Endothelial cell of umbilical vein (primary cell): ENCODE results near the gene PTCH1. TPM values are rescaled to one million over a fixed set of nuclear protein-coding genes. Genes with fewer than 3 reads are reported as not detected.

ENCODE experiments used
- BruUV-seq: library from RNA; stranded (reverse); fragments of 400-500 nt; replicated peaks from 2 replicates; lab custom pipeline; 2021; lab: Mats Ljungman, UMichigan
- CTCF ChIA-PET: fragments of 300-600, 350-600 bp; sonication (Branson Sonifier 250); formaldehyde crosslinking; loops from one replicate; lab custom pipeline; 2021; ENCODE audit warnings: antibody characterized with exemption, inconsistent platforms; lab: Charles Lee
- POLR2A ChIA-PET: fragments of 300-600, 350-600 bp; sonication (Branson Sonifier 250); formaldehyde crosslinking; loops from one replicate; lab custom pipeline; 2021; ENCODE audit warnings: antibody characterized with exemption, inconsistent platforms; lab: Charles Lee
- DNase-seq: peaks from one replicate; pipeline ENCODE4 v3.0.0-alpha.2; 2011; ENCODE audit warnings: low read depth, low spot score
- FAIRE-seq: peaks from 2 replicates; lab custom pipeline; 2011; peaks lifted over from hg19 to GRCh38; lab: Jason Lieb, UNC
- H2AFZ ChIP-seq: 2 replicates; pipeline ENCODE4 v1.6.0; 2012; ENCODE audit warnings: low read depth, low read length, control low read depth, inconsistent platforms
- H3K27ac ChIP-seq: 2 replicates; pipeline ENCODE4 v1.5.1; 2011; ENCODE audit warnings: low read depth, mild to moderate bottlenecking, control low read depth, low read length, moderate library complexity; ENCODE audit not compliant: insufficient read depth
- H3K27me3 ChIP-seq, 2 experiments: 2 replicates each; pipeline versions ENCODE4 v1.6.0 to v1.6.1; 2011; ENCODE audit warnings: low read length in 2 of 2, mixed read lengths in 1 of 2; ENCODE audit not compliant: control insufficient read depth in 2 of 2, insufficient read depth in 2 of 2
- H3K36me3 ChIP-seq, 2 experiments: 2 replicates in 1 of 2; 3 replicates in 1 of 2; pipeline ENCODE4 v1.5.1; 2011; ENCODE audit warnings: low read length in 2 of 2, mild to moderate bottlenecking in 1 of 2, moderate library complexity in 1 of 2; ENCODE audit not compliant: control insufficient read depth in 2 of 2, insufficient read depth in 2 of 2; ENCODE audit errors: extremely low read depth in 1 of 2
- H3K4me1 ChIP-seq: 3 replicates; pipeline ENCODE4 v1.5.1; 2011; ENCODE audit warnings: mild to moderate bottlenecking, low read length; ENCODE audit not compliant: control insufficient read depth, insufficient read depth; ENCODE audit errors: extremely low read depth
- H3K4me2 ChIP-seq: 2 replicates; pipeline ENCODE4 v1.6.1; 2011; ENCODE audit warnings: low read length, control low read depth, mixed read lengths; ENCODE audit not compliant: insufficient read depth
- H3K4me3 ChIP-seq, 3 experiments: fragments of 200-600 bp in 1 of 3; sonication (generic), shearing (Covaris generic) in 1 of 3; replicated peaks in 1 of 3; 2 replicates each; pipeline ENCODE4 v1.5.1; 2011 to 2016; ENCODE audit warnings: control low read depth in 3 of 3, low read length in 3 of 3, mild to moderate bottlenecking in 2 of 3, inconsistent platforms in 1 of 3, low read depth in 1 of 3, moderate library complexity in 1 of 3; ENCODE audit not compliant: insufficient read depth in 1 of 3
- H3K79me2 ChIP-seq: 2 replicates; pipeline ENCODE4 v1.6.0; 2012; ENCODE audit warnings: low read length, inconsistent platforms; ENCODE audit not compliant: control insufficient read depth, insufficient read depth
- H3K9ac ChIP-seq: replicated peaks from 2 replicates; pipeline ENCODE3; 2011; ENCODE audit warnings: low read length, control low read depth; ENCODE audit not compliant: insufficient read depth; ENCODE audit errors: extremely low read depth
- H3K9me1 ChIP-seq: replicated peaks from 3 replicates; pipeline ENCODE4 v1.6.0; 2011; ENCODE audit warnings: mild to moderate bottlenecking, low read length; ENCODE audit not compliant: control insufficient read depth, insufficient read depth; ENCODE audit errors: extremely low read depth
- H3K9me3 ChIP-seq: replicated peaks from 2 replicates; pipeline ENCODE4 v1.5.1; 2012; ENCODE audit warnings: low read length, inconsistent platforms; ENCODE audit not compliant: control insufficient read depth, insufficient read depth
- H4K20me1 ChIP-seq: replicated peaks from 2 replicates; pipeline ENCODE3; 2011; ENCODE audit warnings: mild to moderate bottlenecking, low read length; ENCODE audit not compliant: control insufficient read depth, insufficient read depth; ENCODE audit errors: extremely low read depth
- EZH2 ChIP-seq: IDR thresholded peaks from 2 replicates; pipeline ENCODE4 v1.6.1; 2012; ENCODE audit warnings: borderline replicate concordance, low read depth, mild to moderate bottlenecking, moderate library complexity, low read length, inconsistent platforms; ENCODE audit not compliant: severe bottlenecking
- FOS ChIP-seq: IDR thresholded peaks from 2 replicates; pipeline ENCODE4 v1.6.1; 2011; ENCODE audit warnings: mild to moderate bottlenecking, low read length, moderate library complexity, borderline replicate concordance; ENCODE audit not compliant: insufficient read depth
- GATA2 ChIP-seq: IDR thresholded peaks from 2 replicates; pipeline ENCODE4 v1.7.0; 2011; ENCODE audit warnings: low read depth, mild to moderate bottlenecking, moderate library complexity, mixed read lengths, low read length; ENCODE audit not compliant: insufficient read length, insufficient read depth
- JUN ChIP-seq: IDR thresholded peaks from 2 replicates; pipeline ENCODE4 v1.6.1; 2011; ENCODE audit warnings: borderline replicate concordance, low read depth; ENCODE audit not compliant: insufficient read length, insufficient read depth
- MAX ChIP-seq: IDR thresholded peaks from 2 replicates; pipeline ENCODE4 v1.6.1; 2011; ENCODE audit not compliant: insufficient read depth, insufficient read length
- MYC ChIP-seq: IDR thresholded peaks from one replicate; pipeline ENCODE4 v1.6.1; 2011; ENCODE audit warnings: mild to moderate bottlenecking, low read depth, low read length
- POLR2A ChIP-seq: IDR thresholded peaks from 2 replicates; pipeline ENCODE4 v1.6.1; 2012; ENCODE audit warnings: low read depth, mild to moderate bottlenecking, control low read depth, low read length
- POLR2AphosphoS5 ChIP-seq: IDR thresholded peaks from 2 replicates; pipeline ENCODE4 v1.6.1; 2012; ENCODE audit warnings: low read depth, mild to moderate bottlenecking, control low read depth, low read length, moderate library complexity; ENCODE audit not compliant: insufficient read depth
- dilution Hi-C: fragments of 300-500 bp; cut with MboI; formaldehyde crosslinking; loops from one replicate; pipeline ENCODE4 v1.15.0; 2019; ENCODE audit warnings: low sequenced_read_pairs; ENCODE audit not compliant: extremely low pct_ligation_motif_present
- intact Hi-C: fragments of 100-400 bp; cut with micrococcal nuclease; formaldehyde crosslinking; loops from one replicate; pipeline ENCODE4 v1.10.0; 2022
- polyA plus RNA-seq, 4 experiments: library from polyadenylated mRNA; depleted of rRNA in 3 of 4; stranded (reverse) in 3 of 4; unstranded in 1 of 4; fragments of >200 nt; gene quantifications; 2 replicates each; pipeline versions ENCODE4 v1.2.1 to v1.2.3, GENCODE V29; 2011 to 2012; ENCODE audit warnings: missing spikeins in 1 of 4
- total RNA-seq: library from RNA; stranded (reverse); gene quantifications from 2 replicates; pipeline ENCODE4 v1.2.3, GENCODE V29; 2021
- TF ChIP-seq, protein P1 (sequence below), 2 donors: IDR thresholded peaks; 1 replicate in 1 of 2; 2 replicates in 1 of 2; pipeline ENCODE4 v1.5.1; 2011; ENCODE audit warnings: low read length in 2 of 2, mild to moderate bottlenecking in 2 of 2, moderate library complexity in 2 of 2, control low read depth in 1 of 2, inconsistent platforms in 1 of 2, low read depth in 1 of 2; ENCODE audit not compliant: insufficient read depth in 1 of 2; ENCODE audit errors: extremely low read depth in 1 of 2

PTCH1 gene
- total and polyA plus RNA-seq, 2 donors (not counting 3 experiments of a cell fraction or from before 2014, with no cell fraction given): 3.9 to 12.1 TPM

GRCh38 chr9:95482621-95483020 is 34.1 kb downstream of the PTCH1 start:
- H3K4me3 ChIP-seq: no peak overlapping the region
- no peaks in the 10 kb centered on the region for H4K20me1 ChIP-seq
- DNase-seq (no peak), FAIRE-seq (no peak)
- peaks cover 0 to 8% of the 10 kb centered on the region in 2 experiments for H3K36me3 ChIP-seq
- no peak overlapping the region for H3K9ac ChIP-seq
- CTCF ChIA-PET: no interaction called here
- intact Hi-C loops: no loop called here
- H3K4me1 ChIP-seq: no peaks in the 10 kb centered on the region
- H2AFZ ChIP-seq: no peak overlapping the region
- POLR2A ChIA-PET: no interaction called here
- no peaks in the 10 kb centered on the region for H3K9me3 ChIP-seq
- no peaks in the 10 kb centered on the region for H3K9me1 ChIP-seq
- dilution Hi-C loops: no loop called here
- no peaks in the 10 kb centered on the region for H3K27me3 ChIP-seq
- no peak overlapping the region for H3K4me2 ChIP-seq
- no peaks in the 10 kb centered on the region for H3K79me2 ChIP-seq
- no TSS peak for BruUV-seq
- H3K27ac ChIP-seq: no peak overlapping the region
- no peak for TF ChIP-seq MAX
- TF ChIP-seq EZH2: no peak
- TF ChIP-seq POLR2A: no peak
- no peak for TF ChIP-seq FOS
- TF ChIP-seq POLR2AphosphoS5: no peak
- no peak for TF ChIP-seq MYC
- TF ChIP-seq JUN: no peak
- TF ChIP-seq, protein P1, sequence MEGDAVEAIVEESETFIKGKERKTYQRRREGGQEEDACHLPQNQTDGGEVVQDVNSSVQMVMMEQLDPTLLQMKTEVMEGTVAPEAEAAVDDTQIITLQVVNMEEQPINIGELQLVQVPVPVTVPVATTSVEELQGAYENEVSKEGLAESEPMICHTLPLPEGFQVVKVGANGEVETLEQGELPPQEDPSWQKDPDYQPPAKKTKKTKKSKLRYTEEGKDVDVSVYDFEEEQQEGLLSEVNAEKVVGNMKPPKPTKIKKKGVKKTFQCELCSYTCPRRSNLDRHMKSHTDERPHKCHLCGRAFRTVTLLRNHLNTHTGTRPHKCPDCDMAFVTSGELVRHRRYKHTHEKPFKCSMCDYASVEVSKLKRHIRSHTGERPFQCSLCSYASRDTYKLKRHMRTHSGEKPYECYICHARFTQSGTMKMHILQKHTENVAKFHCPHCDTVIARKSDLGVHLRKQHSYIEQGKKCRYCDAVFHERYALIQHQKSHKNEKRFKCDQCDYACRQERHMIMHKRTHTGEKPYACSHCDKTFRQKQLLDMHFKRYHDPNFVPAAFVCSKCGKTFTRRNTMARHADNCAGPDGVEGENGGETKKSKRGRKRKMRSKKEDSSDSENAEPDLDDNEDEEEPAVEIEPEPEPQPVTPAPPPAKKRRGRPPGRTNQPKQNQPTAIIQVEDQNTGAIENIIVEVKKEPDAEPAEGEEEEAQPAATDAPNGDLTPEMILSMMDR (IDR thresholded peaks at IDR 0.05; ENCODE audit: extremely low read depth in 1 of 2, insufficient read depth in 1 of 2, low read depth in 1 of 2, low read length in 2 of 2): no peak
- TF ChIP-seq GATA2: no peak
